HG03520 (cell line): ENCODE data around the gene HMGCL.
"Not testable (repeated sequence)": the region's sequence is repeated elsewhere in the genome, so short reads cannot be mapped to it uniquely, and the experiment has no call there.

Source experiments
- ATAC-seq: cut with Tn5 transposase; IDR thresholded peaks from one replicate; pipeline ENCODE4 v1.9.1; 2021; ENCODE audit warnings: mild to moderate bottlenecking, moderate library complexity; ENCODE audit not compliant: unreplicated experiment

Gene HMGCL

DNA sequence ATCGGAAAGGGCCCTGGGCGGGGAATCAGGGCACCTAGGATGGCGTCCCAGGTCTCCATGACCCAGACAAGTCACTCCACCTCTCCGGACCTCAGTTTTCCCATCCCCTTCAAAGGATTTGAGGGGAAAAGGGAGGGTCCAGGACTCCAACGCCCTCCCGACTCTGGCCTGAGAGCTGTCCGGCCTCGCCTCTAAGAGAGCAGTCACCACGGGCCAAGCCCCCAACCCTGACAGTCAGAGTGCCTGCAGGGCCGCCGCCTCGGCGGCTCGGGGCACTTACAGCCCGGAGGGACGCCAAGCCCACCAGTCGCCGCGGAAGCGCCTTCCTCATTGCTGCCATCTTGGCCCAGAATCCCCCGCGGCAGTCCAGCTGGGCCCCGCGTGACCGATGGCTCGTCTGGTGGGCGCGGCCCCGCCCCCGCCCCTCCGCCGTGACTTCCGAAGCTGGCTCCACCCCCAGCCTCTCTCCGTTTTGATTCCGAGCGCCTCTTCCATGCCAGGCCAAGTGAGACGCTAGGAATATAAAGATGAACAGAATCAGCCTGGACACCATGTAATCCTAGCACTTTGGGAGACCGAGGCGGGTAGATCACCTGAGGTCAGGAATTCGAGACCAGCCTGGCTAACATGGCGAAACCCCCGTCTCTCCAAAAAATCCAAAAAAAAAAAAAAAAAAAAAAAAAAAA lies at the start of gene HMGCL:
Gene HMGCL (minus strand): TSS at position 354 of the 686 bp plus-strand sequence. CDS start 14 bp downstream, at position 340.
- peak; percentile 76 for ATAC-seq

DNA sequence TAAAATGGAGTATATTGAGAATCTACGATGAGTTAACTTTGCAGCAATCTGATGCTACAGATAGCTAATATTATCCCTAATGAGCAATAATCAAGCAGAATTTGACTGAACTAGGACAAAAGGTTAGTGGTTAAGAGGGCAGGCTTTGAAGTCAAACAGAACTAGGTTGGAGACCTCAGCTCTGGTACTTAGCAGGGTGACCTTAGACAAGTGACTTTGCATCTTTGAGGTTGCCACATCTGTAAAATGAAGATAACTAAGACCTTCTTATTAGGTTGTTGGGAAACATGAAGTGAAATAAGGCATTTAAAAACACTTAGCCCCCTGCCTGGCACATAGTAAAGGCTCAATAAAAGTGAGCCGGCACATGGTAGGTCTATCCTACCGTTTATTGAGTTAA lies 47.2 kb upstream of the HMGCL start:
- ATAC-seq: no peak

DNA sequence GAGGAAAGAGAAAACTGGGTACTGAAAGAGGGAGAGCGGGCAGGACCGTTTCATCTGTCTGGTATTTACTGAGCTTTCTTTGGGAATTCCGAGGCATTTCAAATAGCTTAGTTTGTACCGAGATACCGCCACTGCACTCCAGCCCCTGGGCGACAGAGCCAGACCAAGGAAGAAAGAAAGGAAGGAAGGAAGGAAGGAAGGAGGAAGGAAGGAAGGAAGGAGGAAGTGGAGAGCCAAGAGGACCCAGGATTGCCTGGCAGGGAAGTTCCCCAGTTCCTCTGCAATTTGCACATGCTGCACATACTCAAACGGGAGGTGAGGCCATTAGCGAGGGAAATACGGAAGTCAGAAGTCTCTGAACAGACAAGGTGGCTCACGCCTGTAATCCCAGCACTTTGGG lies 43.8 kb upstream of the HMGCL start:
- ATAC-seq: no peak

DNA sequence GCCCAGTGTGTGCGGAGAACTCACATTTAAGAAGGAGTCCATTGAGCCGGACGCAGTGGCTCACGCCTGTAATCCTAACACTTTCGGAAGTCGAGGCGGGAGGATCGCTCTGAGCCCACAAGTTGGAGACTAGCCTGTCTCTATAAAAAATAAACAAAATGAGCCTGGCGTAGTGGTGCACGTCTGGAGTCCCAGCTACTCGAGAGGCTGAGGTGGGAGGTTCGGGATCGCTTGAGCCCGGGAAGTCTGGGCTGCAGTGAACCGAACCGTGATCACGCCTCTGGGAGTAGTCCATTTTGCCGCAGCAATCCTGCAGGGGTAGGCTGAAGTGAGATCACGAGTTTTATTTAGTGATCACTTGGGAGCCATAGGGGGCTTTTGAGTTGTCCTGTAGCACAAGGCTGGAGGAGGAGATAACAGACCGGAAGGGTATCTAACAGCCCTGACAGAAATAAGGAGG lies 43.4 kb upstream of the HMGCL start:
- peak; percentile 13 for ATAC-seq

DNA sequence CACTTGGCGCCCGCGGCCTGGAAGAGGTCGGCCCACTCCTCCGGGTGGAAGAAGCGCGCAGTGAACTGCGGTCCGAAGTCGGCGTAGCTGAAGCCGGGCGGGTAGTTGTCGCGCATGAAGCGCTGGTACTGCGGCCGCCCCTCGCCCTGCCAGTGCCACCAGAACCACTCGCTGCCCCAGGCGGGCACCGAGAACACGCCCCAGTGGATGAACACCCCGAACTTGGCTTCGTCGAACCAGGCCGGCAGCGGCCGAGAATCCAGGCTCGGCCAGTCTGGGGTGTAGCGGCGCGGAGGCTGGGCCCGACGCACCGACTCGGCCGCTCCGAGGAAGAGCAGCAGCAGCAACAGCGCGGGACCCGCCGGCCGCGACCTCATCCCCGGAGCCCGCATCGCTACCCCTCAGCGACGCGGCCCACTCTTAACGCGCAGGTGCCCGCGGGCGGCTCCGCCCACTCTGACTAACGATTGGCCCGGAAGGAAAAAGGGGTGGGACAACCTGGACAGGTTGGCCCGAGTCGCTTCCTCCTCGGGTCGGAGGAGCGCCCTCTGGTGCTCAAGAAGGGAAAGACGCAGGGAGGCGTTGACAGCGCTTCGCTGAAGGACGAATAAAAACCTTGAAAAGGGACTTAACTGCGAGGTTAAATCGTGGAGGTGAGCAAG lies 42.8 kb upstream of the HMGCL start, which contains the start of gene FUCA1:
Gene FUCA1 (minus strand): TSS at position 396 of the 662 bp plus-strand sequence. CDS start 4 bp downstream, at position 392.
- ATAC-seq: peak; percentile 88

DNA sequence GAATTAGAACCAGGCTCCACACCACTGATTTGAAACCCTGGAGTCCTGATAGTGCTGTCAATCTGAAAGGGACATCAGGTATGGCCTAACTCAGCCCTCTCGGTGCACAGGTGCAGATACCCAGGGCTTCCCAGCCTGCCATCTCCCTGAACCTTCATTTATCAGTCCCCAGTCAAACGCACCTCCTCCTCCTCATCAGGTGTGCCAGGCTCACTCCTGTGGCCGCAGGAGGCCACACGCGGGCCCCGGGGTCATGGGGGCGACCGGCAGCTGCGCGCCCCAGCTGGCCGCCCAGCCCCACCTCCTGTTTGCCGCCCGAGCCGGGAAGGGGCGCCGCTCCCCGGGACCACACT lies 42.3 kb upstream of the HMGCL start:
- no peak for ATAC-seq

DNA sequence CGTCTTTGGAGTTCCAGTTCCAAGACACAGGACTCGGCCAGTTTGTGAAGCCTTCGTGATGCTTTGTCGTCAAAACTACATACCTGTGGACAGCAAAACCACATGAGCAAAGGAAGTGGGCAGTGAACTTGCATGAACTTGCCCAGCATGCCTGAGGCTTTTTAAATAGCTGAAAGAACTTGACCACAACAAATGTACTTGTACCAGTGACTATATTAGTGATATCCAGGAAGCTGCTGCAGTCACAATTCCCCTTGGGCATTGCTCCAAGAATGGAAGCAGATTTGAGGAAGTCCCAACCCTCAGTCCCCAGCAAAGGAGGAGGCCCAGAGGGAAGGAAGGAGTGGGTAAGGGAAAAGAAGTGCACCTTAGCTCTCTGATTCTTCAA lies 40.3 kb upstream of the HMGCL start:
- ATAC-seq: no peak

DNA sequence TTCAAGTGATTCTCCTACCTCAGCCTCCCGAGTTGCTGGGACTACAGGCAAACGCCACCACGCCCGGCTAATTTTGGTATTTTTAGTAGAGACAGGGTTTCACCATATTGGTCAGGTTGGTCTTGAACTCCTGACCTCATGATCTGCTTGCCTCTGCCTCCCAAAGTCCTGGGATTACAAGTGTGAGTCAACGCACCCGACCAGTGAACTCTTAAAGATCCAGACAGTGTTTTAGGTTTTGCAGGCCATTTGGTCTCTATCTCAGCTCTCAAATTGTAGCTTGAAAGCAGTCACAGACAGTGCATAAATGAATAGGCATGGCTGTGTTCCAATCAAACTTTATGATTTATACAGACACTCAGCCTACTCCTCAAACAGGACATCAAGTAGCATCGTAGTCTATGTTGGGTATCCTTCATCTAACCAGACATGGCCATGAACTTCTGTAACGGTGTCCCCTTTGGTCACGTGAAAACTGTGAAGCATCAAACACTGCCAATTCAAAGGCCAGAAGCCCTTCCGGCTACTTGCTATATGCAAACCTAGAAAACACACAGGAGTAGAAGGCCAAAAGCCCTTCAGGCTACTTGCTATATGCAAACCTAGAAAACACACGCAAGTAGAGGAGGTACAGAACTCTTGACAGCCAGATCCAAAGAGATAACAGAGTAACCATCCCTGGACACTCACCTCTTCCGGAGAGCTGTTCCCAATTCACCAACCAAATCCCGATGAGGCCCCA lies 39.7 kb upstream of the HMGCL start:
- ATAC-seq: no peak

DNA sequence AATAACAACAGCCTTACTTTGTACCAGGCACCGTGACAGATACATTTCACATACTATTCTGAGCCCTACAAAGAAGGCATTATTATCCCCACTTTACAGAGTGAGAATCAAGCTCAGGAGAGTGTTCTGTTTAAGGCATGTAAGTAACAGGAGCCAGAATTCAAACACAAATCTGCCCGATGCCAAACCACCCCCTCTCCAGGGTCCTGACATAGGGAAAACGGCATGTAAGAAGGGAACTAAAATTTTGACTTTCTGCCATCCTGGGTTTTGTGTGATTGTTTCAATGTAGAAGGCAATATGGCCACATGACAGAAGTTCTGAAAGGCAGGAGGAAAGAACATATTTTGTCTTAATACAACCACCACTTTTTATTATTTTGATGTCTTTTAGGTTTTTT lies 37.4 kb upstream of the HMGCL start:
- no peak for ATAC-seq

DNA sequence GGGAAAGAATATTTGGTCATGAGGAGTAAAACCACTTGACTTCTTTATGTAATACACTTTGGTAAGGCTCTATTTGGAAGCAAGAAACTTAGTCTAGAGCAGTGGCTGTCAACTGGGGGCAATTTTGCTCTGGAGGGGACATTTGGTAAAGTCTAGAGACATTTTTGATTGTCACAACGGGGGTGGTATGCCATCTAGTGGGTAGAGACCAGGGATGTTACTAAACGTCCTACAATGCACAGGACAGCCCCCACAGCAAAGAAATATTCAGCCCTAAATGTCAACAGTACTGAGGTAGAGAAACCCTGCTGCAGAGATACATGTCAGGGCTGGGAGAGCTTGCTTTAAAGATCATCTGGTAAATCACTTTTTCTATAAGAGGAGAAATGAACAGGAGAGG lies 29.3 kb upstream of the HMGCL start:
- ATAC-seq: no peak

DNA sequence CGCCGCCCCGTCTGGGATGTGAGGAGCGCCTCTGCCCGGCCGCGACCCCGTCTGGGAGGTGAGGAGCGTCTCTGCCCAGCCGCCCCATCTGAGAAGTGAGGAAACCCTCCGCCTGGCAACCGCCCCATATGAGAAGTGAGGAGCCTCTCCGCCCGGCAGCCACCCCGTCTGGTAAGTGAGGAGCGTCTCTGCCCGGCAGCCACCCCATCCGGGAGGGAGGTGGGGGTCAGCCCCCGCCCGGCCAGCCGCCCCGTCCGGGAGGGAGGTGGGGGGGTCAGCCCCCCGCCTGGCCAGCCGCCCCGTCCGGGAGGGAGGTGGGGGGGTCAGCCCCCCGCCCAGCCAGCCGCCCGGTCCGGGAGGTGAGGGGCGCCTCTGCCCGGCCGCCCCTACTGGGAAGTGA lies 27.9 kb upstream of the HMGCL start:
- ATAC-seq: not testable (repeated sequence)

DNA sequence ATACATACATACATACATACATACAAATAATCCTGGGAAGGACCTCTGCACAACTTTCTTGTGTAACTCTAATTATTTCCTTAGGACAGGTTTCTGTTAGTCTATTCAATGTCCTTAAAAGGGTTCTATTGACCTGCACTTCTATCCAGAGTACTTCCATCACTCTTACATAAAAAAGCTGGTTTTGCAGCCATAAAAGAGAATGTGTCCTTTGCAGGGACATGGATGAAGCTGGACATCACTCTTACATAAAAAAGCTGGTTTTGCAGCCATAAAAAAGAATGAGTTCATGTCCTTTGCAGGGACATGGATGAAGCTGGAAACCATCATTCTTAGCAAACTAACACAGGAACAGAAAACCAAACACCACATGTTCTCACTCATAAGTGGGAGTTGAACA lies 26.2 kb upstream of the HMGCL start:
- not testable (repeated sequence) for ATAC-seq

DNA sequence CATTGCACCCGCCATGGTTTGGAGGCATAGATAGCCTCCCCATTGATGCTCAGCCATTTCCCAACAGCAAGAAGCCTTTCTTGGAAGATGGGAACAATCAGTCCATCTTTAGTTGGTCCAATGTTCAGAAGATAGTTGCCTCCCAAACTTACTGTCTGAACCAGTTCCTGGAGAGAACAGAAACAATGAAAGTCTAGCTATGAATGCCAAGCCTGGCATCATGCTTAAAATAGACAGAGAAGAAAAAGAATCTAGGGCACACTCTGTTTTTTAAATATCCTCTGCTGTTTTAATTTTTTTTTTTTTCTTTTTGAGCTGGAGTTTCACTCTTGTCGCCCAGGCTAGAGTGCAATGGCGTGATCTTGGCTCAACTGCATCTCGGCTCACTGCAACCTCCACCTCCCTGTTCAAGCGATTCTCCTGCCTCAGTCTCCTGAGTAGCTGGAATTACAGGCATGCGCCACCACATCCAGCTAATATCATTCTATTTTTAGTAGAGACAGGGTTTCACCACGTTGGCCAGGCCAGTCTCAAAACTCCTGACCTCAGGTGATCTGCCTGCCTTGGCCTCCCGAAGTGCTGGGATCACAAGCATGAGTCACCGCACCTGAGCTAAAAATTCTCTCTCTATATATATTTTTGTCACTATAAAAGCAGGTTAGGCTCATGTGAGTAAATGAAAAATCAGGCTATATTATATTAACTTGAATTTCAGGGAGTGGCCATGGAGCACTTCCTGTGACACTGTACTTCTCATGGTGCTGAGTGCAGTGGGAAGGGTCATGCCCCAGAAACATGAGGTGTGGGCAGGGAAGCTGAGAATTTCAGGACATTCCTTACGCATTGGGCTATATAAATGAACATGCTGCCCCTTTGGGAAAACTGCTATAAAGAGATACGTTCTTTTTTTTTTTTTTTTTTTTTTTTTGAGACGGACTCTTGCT lies 23.7 kb upstream of the HMGCL start:
- no peak for ATAC-seq

DNA sequence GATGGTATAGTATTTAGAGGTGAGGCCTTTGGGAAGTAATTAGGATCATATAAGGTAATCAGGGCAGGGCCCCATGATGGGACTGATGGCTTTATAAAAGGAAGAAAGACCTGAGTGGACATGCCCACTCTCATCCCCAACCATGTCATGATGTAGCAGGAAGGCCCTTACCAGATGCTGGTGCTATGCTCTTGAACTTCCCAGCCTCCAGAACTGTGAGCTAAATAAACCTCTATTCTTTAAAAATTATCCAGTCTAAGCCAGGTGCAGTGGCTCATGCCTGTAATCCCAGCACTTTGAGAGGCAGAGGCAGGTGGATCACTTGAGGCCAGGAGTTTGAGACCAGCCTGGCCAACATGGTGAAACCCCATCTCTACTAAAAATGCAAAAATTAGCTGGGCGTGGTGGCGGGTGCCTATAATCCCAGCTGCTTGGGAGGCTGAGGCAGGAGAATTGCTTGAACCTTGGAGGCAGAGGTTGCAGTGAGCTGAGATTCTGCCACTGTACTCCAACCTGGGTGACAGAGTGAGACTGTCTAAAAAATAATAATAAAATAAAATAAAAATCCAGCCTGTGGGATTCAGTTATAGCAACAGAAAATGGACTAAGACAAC lies 22.4 kb upstream of the HMGCL start:
- ATAC-seq: not testable (repeated sequence)

DNA sequence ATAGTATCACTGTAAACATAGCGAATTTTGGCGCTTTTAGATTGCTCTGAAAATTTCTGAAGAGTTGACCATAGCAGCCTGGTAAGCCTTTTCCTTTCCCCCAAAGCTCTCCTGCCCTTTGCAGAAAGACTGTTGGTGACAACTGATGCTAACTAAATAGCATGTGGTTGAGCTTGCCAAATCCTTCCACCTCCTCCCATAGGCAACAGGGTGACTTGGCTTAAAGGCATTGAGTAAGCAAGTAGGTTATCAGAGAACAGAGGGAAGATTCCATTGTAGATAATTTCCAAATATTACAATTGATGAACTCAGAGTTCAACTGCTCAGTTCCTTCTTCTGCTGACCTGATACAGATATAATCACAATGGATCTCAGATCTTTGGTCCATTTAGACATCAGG lies 19.9 kb upstream of the HMGCL start:
- ATAC-seq: no peak

DNA sequence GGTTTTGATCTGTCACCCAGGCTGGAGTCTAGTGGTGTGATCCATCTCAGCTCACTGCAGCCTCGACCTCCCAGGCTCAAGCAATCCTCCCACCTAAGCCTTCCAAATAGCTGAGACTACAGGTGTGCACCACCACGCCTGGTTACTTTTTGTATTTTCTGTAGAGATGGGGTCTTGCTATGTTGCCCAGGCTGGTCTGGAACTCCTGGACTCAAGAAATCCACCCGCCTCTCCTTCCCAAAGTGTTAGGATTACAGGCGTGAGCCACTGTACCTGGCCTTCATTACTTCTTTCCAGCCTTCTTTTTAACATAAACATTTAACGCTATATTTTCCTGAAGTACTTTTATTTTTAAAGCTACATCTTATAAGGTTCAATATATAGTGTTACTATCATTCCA lies 18.4 kb upstream of the HMGCL start:
- ATAC-seq: no peak

DNA sequence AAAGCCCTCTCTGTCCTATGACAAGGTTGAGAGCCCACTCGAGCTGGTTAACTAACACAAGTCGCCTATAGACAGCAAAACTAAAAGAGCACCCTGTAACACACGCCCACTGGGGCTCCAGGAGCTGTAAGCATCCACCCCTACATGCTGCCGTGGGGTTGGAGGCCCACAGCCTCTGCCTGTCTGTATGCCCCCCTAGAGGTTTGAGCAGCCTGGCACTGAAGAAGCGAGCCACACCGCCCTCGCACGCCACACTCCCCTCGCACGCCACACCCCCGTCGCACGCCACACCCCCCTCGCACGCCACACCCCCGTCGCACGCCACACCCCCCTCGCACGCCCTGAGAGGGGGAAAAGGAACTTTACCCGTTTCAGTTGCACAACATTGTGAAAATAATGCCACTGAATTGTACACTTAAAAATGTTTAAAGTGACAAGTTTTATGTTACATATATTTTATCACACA lies 13.2 kb upstream of the HMGCL start:
- ATAC-seq: no peak

DNA sequence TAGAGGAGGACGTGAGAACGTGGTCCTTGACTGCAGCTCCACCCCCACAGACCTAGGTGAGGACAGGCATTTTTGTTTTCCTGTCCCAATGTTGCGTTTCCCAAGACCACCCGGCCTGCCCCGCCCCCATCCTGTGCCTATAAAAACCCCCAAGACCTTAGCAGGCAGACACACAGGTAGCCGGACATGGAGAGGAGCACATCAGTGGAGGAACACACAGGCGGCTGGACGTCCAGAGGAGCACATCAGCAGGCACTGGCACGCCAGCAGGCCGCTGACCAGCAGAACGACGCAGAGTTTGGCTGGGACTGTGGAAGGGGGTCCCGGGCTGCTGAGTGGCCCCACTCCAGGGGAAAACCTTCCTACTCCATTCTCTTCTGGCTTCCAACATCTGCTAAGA lies 12.7 kb upstream of the HMGCL start:
- ATAC-seq: no peak

DNA sequence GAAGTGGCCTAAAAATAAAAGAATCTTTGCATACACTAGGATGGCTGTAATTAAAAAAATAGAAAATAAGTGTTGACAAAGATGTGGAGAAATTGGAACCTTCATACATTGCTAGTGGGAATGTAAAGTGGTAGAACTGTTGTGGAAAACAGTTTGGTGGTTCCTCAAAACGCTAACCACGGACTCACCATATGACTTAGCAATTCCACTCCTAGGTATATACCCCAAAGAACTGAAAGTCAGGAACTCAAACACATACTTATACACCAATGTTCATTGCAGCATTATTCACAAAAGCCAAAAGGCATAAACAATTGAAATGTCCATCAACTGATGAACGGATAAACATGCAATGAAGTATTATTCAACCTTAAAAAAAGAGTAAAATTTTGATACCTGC lies 10.8 kb upstream of the HMGCL start:
- no peak for ATAC-seq

DNA sequence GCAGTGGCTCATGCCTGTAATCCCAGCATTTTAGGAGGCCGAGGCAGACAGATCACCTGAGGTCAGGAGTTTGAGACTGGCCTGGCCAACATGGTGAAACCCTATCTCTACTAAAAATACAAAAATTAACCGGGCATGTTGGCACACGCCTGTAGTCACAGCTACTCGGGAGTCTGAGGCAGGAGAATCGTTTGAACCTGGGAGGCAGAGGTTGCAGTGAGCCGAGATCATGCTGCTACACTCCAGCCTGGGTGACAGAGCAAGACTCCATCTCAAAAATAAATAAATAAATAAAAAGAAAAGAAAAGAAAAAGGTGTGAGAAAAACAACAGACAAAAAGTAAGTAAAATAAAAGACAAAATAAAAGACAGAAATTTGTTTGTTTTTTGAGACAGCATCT lies 8.9 kb upstream of the HMGCL start:
- ATAC-seq: not testable (repeated sequence)
